ENCODE measurements around the gene ALDH2. TPM values are rescaled to one million over a fixed set of nuclear protein-coding genes. Genes with fewer than 3 reads are reported as not detected.
"Not testable (repeated sequence)": the region's sequence is repeated elsewhere in the genome, so short reads cannot be mapped to it uniquely, and the experiment has no call there.

Gene ALDH2
- total RNA-seq: 100 to 1,000 TPM; 102 to 239 (median 162) TPM

DNA sequence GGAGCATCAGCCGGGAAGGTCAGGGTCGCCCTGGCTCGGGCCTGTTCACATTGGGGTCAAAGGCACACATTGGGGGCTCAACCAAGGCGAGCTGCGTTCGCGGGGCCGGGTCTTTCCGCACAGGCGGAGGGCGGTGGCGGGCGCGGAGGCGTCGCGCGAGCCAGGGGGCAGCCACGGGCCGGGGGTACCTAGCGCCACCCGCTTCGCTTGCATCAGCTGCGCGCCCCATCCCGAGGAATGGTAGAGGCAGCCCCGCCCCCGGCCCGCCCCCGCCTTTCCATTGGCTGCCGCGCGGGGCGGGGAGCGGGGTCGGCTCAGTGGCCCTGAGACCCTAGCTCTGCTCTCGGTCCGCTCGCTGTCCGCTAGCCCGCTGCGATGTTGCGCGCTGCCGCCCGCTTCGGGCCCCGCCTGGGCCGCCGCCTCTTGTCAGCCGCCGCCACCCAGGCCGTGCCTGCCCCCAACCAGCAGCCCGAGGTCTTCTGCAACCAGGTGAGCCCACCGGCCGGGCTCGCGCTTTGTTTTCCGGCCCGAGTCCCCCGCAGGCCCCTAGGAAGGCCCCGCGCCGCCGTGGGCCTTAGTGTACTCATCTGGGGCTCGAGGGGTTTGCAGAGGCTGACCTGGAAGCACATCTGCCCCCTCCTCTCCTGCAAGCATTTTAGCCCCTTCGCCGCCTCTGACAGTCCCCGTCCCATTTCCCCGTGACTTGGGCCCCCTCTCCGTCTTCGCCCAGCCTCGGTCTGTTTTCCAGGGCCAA is at the start of gene ALDH2:
TSS of gene ALDH2 (plus strand) at position 326 of the 754 bp plus-strand sequence. CDS start at position 376, 50 bp downstream.
- peak within 1 kb of the TSS; percentile 88 to 94 (median 92) for H3K27ac ChIP-seq
- in situ Hi-C loops (cut with MboI; ENCODE audit: low pct_ligation_motif_present in 1 of 4, low pct_unique_long_range_greater_than_20kb in 1 of 4, low sequenced_read_pairs in 3 of 4): no loop called here
- H3K36me3 ChIP-seq: no peaks in the 10 kb centered on the region
- no peaks in the 10 kb centered on the region for H3K27me3 ChIP-seq
- intact Hi-C loops (cut with DNase I; ENCODE audit: low total_unique reads): no loop called here
- H3K4me3 ChIP-seq: peak within 1 kb of the TSS; percentile 47 to 87 (median 83)
- peaks cover 19 to 50% (median 44%) of the 10 kb centered on the region in 4 donors for H3K4me1 ChIP-seq
- WGBS, 2 donors (ENCODE audit: low coverage in 1 of 2): 3% methylated on average over 57 of the region's 73 CpGs; no CpG with 5 or more reads in 1 of the 2 donors
- peak; percentile 94 to 97 (median 95) for TF ChIP-seq POLR2AphosphoS5 (IDR thresholded peaks at IDR 0.05)
- TF ChIP-seq, protein P1, sequence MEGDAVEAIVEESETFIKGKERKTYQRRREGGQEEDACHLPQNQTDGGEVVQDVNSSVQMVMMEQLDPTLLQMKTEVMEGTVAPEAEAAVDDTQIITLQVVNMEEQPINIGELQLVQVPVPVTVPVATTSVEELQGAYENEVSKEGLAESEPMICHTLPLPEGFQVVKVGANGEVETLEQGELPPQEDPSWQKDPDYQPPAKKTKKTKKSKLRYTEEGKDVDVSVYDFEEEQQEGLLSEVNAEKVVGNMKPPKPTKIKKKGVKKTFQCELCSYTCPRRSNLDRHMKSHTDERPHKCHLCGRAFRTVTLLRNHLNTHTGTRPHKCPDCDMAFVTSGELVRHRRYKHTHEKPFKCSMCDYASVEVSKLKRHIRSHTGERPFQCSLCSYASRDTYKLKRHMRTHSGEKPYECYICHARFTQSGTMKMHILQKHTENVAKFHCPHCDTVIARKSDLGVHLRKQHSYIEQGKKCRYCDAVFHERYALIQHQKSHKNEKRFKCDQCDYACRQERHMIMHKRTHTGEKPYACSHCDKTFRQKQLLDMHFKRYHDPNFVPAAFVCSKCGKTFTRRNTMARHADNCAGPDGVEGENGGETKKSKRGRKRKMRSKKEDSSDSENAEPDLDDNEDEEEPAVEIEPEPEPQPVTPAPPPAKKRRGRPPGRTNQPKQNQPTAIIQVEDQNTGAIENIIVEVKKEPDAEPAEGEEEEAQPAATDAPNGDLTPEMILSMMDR (IDR thresholded peaks at IDR 0.05): peak in 2 of 5 experiments; percentile 2 to 22
- TF ChIP-seq EP300 (IDR thresholded peaks at IDR 0.05; ENCODE audit: low read depth): no peak
- TF ChIP-seq POLR2A (IDR thresholded peaks at IDR 0.05): peak; percentile 86
- no peaks in the 10 kb centered on the region for H3K9me3 ChIP-seq
- peak; percentile 84 for DNase-seq

DNA sequence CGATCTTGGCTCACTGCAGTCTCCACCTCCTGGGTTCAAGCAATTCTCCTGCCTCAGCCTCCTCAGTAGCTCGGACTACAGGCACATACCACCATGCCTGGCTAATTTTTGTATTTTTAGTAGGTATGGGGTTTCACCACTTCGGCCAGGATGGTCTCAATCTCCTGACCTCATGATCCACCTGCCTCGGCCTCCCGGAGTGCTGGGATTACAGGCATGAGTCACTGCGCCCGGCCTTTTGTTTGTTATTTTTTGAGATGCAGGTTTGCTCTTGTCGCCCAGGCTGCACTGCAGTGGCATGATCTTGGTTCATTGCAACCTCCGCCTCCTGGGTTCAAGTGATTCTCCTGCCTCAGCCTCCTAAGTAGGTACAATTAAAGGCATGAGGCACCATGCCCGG is 47.4 kb upstream of the ALDH2 start:
- in situ Hi-C loops (cut with MboI; ENCODE audit: low pct_ligation_motif_present in 1 of 4, low pct_unique_long_range_greater_than_20kb in 1 of 4, low sequenced_read_pairs in 3 of 4); DNase-seq; H3K4me1 ChIP-seq; H3K4me3 ChIP-seq; H3K9me3 ChIP-seq; intact Hi-C loops (cut with DNase I; ENCODE audit: low total_unique reads); H3K27ac ChIP-seq; H3K27me3 ChIP-seq: not testable (repeated sequence)
- WGBS, 2 donors (ENCODE audit: low coverage in 1 of 2): 91 to 93% methylated on average over 5 to 10 of the region's 10 CpGs
- H3K36me3 ChIP-seq: peaks cover 0 to 29% (median 11%) of the 10 kb centered on the region in 4 donors

DNA sequence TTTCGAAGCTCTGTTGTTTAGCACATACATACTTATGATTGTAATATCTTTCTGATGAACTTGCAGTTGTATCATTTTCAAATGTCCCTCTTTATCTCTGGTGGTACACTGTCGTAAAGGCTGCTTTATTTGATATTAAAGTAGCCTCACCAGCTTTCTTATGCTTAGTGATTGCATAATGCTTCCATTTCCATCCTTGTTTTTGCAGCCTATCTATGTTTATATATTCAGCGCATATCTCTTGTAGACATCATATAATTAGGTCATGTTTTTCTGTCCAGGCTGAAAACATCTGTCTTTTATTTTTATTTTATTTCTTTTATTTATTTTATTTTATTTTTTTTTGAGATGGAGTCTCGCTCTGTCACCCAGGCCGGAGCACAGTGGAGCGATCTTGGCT is 46.3 kb upstream of the ALDH2 start:
- H3K27ac ChIP-seq: no peak overlapping the region
- H3K4me1 ChIP-seq: no peaks in the 10 kb centered on the region
- no peaks in the 10 kb centered on the region for H3K9me3 ChIP-seq
- intact Hi-C loops (cut with DNase I; ENCODE audit: low total_unique reads): no loop called here
- in situ Hi-C loops (cut with MboI; ENCODE audit: low pct_ligation_motif_present in 1 of 4, low pct_unique_long_range_greater_than_20kb in 1 of 4, low sequenced_read_pairs in 3 of 4): no loop called here
- H3K27me3 ChIP-seq: no peaks in the 10 kb centered on the region
- TF ChIP-seq, protein P1 (IDR thresholded peaks at IDR 0.05): no peak
- no peak for TF ChIP-seq EP300 (IDR thresholded peaks at IDR 0.05; ENCODE audit: low read depth)
- TF ChIP-seq POLR2AphosphoS5 (IDR thresholded peaks at IDR 0.05): no peak
- 87 to 97% methylated on average over 3 to 6 of the region's 6 CpGs for WGBS, 2 donors (ENCODE audit: low coverage in 1 of 2)
- peaks cover 0 to 29% (median 11%) of the 10 kb centered on the region in 4 donors for H3K36me3 ChIP-seq
- no peak for DNase-seq
- H3K4me3 ChIP-seq: no peak overlapping the region

DNA sequence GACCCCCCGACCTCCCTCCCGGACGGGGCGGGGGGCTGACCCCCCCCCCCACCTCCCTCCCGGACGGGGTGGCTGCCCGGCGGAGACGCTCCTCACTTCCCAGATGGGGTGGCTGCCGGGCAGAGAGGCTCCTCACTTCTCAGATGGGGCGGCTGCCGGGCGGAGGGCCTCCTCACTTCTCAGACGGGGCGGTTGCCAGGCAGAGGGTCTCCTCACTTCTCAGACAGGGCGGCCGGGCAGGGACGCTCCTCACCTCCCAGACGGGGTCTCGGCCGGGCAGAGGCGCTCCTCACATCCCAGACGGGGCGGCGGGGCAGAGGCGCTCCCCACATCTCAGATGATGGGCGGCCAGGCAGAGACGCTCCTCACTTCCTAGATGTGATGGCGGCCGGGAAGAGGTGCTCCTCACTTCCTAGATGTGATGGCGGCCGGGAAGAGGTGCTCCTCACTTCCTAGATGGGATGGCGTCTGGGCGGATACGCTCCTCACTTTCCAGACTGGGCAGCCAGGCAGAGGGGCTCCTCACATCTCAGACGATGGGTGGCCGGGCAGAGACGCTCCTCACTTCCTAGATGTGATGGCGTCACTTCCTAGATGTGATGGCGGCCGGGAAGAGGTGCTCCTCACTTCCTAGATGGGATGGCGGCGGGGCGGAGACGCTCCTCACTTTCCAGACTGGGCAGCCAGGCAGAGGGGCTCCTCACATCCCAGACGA is 42.9 kb upstream of the ALDH2 start:
- intact Hi-C loops (cut with DNase I; ENCODE audit: low total_unique reads); H3K27me3 ChIP-seq: not testable (repeated sequence)
- WGBS, 2 donors (ENCODE audit: low coverage in 1 of 2): 98% methylated on average over 29 of the region's 46 CpGs; no CpG with 5 or more reads in 1 of the 2 donors

DNA sequence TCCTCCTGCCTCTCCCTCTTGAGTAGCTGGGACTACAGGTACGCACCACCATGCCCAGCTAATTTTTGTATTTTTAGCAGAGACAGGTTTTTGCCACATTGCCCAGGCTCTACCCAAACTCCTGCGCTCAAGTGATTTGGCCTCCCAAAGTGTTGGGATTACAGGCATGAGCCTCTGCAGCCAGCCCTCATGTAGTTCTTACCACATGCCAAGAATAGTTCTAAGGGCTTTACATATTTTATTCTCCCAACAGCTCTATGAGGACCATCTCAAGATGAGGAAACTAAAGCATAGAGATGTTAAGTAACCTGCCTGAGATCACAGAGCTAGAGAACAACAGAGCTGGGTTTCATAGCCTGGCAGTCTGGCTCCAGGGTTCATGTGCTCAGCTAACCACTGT is 37.9 kb upstream of the ALDH2 start:
- no peak for DNase-seq
- 83 to 94% methylated on average over 1 to 2 of the region's 2 CpGs for WGBS, 2 donors (ENCODE audit: low coverage in 1 of 2)
- H3K4me3 ChIP-seq: no peak overlapping the region
- peaks cover 0 to 14% (median 0%) of the 10 kb centered on the region in 4 donors for H3K36me3 ChIP-seq
- no peak for TF ChIP-seq POLR2AphosphoS5 (IDR thresholded peaks at IDR 0.05)
- no peak for TF ChIP-seq EP300 (IDR thresholded peaks at IDR 0.05; ENCODE audit: low read depth)
- H3K4me1 ChIP-seq: no peaks in the 10 kb centered on the region
- H3K9me3 ChIP-seq: no peaks in the 10 kb centered on the region
- H3K27me3 ChIP-seq: no peaks in the 10 kb centered on the region
- no peak overlapping the region for H3K27ac ChIP-seq
- intact Hi-C loops (cut with DNase I; ENCODE audit: low total_unique reads): no loop called here
- in situ Hi-C loops (cut with MboI; ENCODE audit: low pct_ligation_motif_present in 1 of 4, low pct_unique_long_range_greater_than_20kb in 1 of 4, low sequenced_read_pairs in 3 of 4): no loop called here

More for the DNA sequence above, 42.9 kb upstream of the ALDH2 start:
- H3K4me1 ChIP-seq; in situ Hi-C loops (cut with MboI; ENCODE audit: low pct_ligation_motif_present in 1 of 4, low pct_unique_long_range_greater_than_20kb in 1 of 4, low sequenced_read_pairs in 3 of 4); H3K27ac ChIP-seq; DNase-seq; H3K9me3 ChIP-seq; H3K4me3 ChIP-seq: not testable (repeated sequence)
- H3K36me3 ChIP-seq: peaks cover 0 to 19% (median 9%) of the 10 kb centered on the region in 4 donors

All from transverse colon (tissue), 4 donors.